Fibroblast of pulmonary artery (primary cell): ENCODE data around the gene RIN3.

ENCODE experiments used
- DNase-seq: peaks from one replicate; pipeline ENCODE4 v3.0.0-alpha.2; 2010; ENCODE audit warnings: low read depth
- H3K4me3 ChIP-seq: replicated peaks from 2 replicates; pipeline ENCODE4 v1.5.1; 2011; ENCODE audit warnings: low read depth, mild to moderate bottlenecking, control low read depth, low read length, moderate library complexity
- TF ChIP-seq, protein P1 (sequence below): IDR thresholded peaks from 2 replicates; pipeline ENCODE4 v1.5.1; 2011; ENCODE audit warnings: mild to moderate bottlenecking, control low read depth, low read length, inconsistent platforms; ENCODE audit errors: missing control alignments

RIN3 gene

DNA sequence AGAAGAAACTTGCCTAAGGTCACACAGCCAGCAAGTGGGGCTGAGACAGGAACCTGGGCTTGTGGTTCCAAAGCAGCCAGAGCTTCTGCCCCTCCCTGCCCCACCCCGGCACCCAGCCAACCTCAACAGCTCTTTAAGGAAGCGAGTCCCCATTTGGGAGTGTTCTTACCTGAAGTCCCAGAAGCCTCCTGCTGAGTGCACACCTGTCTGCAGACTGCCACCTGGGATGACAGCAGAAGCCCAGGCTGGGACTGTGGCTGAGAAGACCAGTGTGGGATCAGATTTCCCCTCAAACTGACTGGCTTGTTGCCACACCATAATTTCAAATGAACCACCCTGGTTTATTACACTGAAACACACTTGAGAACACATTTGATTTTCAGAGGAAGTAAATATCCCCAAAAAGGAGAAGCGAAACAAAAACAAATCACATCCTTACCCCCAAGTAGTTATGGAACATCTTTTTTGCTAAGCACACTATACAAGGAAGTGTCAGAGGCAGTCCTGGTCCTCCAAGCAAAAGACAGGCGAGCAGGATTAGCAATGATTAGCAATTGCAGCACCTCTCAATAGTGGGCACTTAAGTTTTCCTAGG, 6.3 kb upstream of the RIN3 start:
- TF ChIP-seq, protein P1, sequence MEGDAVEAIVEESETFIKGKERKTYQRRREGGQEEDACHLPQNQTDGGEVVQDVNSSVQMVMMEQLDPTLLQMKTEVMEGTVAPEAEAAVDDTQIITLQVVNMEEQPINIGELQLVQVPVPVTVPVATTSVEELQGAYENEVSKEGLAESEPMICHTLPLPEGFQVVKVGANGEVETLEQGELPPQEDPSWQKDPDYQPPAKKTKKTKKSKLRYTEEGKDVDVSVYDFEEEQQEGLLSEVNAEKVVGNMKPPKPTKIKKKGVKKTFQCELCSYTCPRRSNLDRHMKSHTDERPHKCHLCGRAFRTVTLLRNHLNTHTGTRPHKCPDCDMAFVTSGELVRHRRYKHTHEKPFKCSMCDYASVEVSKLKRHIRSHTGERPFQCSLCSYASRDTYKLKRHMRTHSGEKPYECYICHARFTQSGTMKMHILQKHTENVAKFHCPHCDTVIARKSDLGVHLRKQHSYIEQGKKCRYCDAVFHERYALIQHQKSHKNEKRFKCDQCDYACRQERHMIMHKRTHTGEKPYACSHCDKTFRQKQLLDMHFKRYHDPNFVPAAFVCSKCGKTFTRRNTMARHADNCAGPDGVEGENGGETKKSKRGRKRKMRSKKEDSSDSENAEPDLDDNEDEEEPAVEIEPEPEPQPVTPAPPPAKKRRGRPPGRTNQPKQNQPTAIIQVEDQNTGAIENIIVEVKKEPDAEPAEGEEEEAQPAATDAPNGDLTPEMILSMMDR = no peak
- H3K4me3 ChIP-seq = no peak overlapping the region
- DNase-seq = no peak

DNA sequence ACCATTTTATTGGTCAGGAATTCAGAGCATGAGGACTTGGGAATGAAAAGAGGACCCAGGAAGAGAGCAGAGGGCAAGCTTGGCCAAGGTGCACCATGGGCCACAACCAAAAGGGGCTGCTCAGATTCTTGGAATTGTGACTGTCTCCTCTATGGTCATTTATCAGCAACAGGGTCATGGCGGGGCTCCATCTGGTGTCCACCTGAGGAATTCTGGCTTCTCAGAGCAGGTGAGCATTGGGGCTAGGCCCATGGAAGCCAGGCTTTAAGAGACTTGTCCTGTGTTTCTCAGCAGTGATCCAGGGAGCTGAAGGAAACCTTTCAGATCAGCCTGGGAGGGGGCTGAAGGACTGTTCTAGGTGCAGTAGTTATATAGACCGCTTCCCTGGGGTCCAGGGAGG, 2.6 kb upstream of the RIN3 start:
- TF ChIP-seq, protein P1 = no peak
- no peak overlapping the region for H3K4me3 ChIP-seq
- no peak for DNase-seq

DNA sequence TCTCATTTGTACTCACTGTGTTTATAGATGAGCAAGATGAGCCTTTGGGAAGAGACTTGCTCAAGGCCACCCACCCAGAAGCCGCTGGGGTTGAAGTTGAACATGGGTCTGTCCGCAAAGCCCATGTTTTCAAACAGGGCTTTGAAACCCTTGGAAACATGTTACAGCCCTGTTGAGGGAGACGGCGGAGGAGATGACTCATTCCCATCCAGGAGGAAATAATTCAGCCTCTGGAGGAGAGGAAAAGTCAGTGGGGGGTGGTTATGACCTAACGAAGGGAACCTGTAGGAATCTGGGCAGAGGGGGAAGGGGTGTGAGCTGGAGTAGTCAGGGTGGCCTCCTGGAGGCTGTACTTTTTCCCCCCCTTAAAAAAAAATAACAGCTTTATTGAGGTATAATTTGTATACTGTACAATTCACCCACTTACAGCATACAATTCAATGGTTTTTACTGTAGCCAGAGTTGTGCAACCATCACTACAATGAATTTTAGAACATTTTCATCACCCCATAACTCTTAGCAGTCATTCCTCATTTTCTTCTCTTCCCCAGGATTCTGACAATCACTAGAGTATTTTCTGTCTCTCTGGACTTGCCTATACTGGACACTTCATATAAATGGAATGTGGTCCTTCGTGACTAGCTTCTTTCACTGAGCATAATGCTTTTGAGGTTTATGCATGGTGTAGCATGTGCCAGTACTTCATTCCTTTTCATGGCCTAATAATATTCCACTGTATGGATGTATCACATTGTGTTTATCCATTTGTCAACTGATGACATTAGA, 1.9 kb upstream of the RIN3 start:
- TF ChIP-seq, protein P1 = no peak
- H3K4me3 ChIP-seq = no peak overlapping the region
- peak; percentile 93 for DNase-seq

DNA sequence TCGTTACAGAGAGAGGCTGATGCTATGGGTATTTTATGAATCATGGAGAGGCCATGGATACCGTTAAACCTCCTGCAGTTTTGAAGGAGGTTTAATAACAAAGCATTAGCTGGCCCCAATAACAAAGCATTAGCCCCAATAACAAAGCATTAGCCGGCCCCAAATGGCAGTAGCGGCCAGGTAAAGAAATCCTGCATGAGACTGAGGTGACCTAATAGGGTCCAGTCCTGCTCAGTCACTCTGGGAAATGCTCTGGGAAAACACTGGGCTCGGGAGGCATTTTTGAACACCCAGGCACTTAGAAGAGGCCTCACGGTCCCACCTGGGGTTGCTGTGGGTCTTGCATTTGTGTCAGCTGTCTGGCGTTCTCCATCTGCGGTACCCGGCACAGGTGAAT, 776 bp upstream of the RIN3 start:
- TF ChIP-seq, protein P1 = no peak
- no peak overlapping the region for H3K4me3 ChIP-seq
- DNase-seq = no peak

DNA sequence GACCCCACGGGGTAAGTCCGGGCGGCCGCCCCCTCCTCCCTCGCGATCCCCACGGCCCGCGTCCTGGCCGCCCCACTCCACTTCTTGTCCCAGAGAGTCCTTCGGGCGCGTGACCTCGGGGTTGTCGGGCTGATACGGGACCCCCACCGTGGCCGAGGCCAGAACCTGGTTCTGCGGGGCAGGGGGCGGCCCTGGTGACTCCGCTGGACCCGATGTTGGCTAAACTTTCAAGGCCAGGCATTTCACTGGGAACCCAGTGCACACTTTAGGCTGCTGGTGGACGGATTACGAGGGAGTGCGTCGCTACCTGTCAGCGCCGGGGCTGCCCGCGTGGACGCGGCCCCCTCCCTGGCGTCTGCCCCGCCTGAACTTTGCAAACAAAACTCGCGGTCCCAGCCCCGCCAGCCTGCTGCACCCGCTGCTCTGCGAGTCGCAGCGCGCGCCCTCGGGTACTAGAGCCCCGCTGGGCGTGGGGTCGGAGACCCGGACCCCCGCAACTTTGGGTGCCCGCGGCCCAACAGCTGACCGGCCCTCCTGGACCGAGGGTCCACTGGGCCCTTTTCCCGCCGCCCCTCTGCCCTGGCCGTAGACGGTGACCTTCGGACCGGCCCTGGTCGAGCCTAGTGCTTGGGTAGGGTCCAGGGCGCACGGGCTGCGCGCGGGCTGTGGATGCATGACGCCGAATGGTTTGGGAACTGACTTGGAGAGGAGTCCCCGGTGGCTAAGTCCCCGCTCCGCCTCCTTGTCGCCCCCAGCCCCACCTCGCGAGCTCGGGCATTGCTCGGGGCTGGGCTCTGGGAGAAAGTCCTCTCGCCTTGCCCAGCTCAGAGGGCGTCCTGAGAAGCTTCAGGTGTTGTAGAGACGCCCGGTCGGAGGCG, 624 bp downstream of the RIN3 start:
- H3K4me3 ChIP-seq = peak overlapping the region; percentile 71
- TF ChIP-seq, protein P1 = no peak
- peak; percentile 29 for DNase-seq

DNA sequence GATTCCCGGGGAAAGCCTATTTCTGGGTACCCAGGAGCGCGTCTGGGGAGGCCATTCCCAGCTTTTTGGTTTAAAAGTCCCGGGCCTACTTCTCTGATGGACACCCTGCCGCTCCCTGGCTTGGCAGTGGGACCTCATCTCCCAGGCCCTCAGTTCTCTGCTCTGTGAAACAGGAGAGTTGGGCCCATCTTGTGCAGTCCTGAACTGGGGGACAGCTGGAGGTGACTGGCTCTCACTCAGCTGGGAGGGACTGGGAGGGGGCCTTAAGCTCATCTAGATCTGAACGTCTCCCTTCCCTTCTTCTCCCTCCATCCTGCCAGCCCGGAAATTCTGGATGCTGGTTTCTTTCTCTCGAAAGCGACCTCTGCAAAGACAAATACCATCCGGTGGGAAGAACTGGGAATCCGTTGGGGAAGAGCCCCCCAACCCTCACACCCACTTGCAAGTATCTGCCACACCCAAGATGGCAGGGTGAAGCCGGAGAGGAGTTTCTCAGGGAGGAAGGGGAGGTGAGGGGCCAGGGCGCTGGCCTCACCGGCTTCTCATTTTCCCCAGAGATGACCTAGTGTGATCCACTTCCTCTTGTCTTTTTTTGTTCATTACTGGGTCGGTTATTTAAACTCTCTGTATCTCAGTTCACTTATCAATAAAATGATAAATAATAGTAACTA, 1.4 kb downstream of the RIN3 start:
- peak overlapping the region; percentile 71 for H3K4me3 ChIP-seq
- no peak for DNase-seq
- TF ChIP-seq, protein P1 = no peak
